Type B pancreatic cell (in vitro differentiated cells): ENCODE data around the gene ALCAM. TPM values are rescaled to one million over a fixed set of nuclear protein-coding genes. Genes with fewer than 3 reads are reported as not detected.

Source experiments
- DNase-seq: peaks from one replicate; pipeline ENCODE4 v3.0.0; 2021; ENCODE audit warnings: mixed read lengths; ENCODE audit not compliant: unreplicated experiment; ENCODE audit errors: extremely low spot score
- H3K27ac Mint-ChIP-seq: 2 replicates; pipeline ENCODE4 v1.8.0; 2021; ENCODE audit warnings: mild to moderate bottlenecking, mixed read lengths
- H3K27me3 Mint-ChIP-seq: 2 replicates; pipeline ENCODE4 v1.8.0; 2021; ENCODE audit warnings: mixed read lengths
- H3K36me3 Mint-ChIP-seq: 2 replicates; pipeline ENCODE4 v1.8.0; 2021; ENCODE audit warnings: mixed read lengths
- H3K4me1 Mint-ChIP-seq: one replicate; pipeline ENCODE4 v1.8.0; 2021; ENCODE audit warnings: mixed read lengths; ENCODE audit not compliant: unreplicated experiment
- H3K4me3 Mint-ChIP-seq: 2 replicates; pipeline ENCODE4 v1.8.0; 2021; ENCODE audit warnings: mild to moderate bottlenecking, mixed read lengths
- H3K9me3 Mint-ChIP-seq: 2 replicates; pipeline ENCODE4 v1.8.0; 2021; ENCODE audit warnings: mixed read lengths
- CTCF ChIP-seq: fragments of 200-600 bp; sonication (generic); conservative IDR thresholded peaks from 2 replicates; pipeline ENCODE4 v1.5.0; 2021; ENCODE audit warnings: antibody characterized with exemption, mild to moderate bottlenecking
- total RNA-seq: library from RNA; stranded (reverse); gene quantifications from 2 replicates; pipeline ENCODE4 v1.2.1, GENCODE V29; 2021; ENCODE audit warnings: low replicate concordance

Gene ALCAM
- total RNA-seq, 1 donor from 2014 or later: 101 TPM

- no peaks in the 10 kb centered on the region for H3K36me3 Mint-ChIP-seq
These were observed 48.1 kb downstream of the ALCAM start for GRCh38 chr3:105414841-105415240.

DNA sequence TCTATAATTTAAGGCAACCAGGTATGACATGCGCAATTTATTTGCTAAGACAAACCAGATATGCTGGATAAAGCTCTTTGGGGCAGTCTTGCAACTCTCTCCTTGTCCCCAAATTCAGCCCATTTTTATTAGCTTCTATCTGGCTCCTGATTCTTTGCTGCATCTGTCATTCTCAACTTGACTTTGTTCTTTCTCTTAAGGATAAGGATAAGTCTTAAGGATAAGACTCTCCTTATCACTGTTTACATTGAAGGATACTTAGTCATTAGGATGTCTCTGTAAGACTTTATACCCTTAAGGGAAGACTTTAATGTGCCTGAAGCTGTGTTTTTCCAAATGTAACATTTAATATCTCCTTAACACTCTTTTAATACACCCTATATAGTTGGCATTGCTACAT is 49.2 kb downstream of the ALCAM start:
- no peak overlapping the region for H3K4me3 Mint-ChIP-seq
- H3K27ac Mint-ChIP-seq: no peak overlapping the region
- H3K4me1 Mint-ChIP-seq: peaks cover 13% of the 10 kb centered on the region
- no peak for DNase-seq
- TF ChIP-seq CTCF: no peak
- no peaks in the 10 kb centered on the region for H3K9me3 Mint-ChIP-seq
- H3K27me3 Mint-ChIP-seq: no peaks in the 10 kb centered on the region
- H3K36me3 Mint-ChIP-seq: no peaks in the 10 kb centered on the region

More at GRCh38 chr3:105414841-105415240, 48.1 kb downstream of the ALCAM start:
- no peak for DNase-seq
- Mint-ChIP-seq H3K9me3 (no peaks in the 10 kb centered on the region), H3K27me3 (no peaks in the 10 kb centered on the region), H3K4me3 (no peak overlapping the region), H3K27ac (peak overlapping the region; percentile 25), H3K4me1 (peaks cover 13% of the 10 kb centered on the region)
- TF ChIP-seq CTCF: no peak

DNA sequence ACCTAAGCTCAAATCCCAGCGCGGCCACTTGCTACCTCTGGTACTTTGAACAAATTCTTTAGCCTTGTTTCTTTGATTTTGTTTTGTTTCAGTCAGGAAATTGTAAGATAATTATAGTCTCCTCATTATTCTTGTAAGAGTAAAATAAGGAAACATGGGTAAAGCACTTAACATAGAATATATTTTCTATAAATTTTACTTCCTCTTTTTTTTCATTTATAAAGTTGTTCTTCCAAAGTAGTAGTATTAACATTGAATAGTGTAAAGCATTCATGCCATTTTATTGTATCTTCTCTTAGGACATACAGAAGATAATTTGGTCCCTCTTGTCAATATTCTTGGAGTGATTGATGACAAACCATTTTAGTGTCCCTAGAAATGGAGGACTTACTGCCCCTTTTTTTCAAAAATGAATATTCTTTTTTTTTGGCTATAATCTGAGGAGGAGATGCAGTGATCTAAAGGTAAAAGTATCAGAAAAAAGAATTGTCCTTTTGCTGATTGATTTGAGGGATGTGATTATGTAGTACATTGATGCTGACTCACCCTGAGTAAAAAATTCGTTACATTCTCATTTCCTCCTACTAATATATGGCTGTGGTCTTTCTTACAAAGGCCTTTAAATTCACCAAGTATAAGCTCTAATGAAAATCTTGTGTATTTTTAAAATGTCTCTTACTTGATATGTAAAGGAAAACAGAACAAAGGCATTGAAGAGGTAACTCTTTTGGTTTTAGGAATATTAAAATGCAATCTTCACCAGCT is 51.0 kb downstream of the ALCAM start:
- H3K4me3 Mint-ChIP-seq: no peak overlapping the region
- H3K4me1 Mint-ChIP-seq: peaks cover 13% of the 10 kb centered on the region
- TF ChIP-seq CTCF: no peak
- no peak for DNase-seq
- H3K27ac Mint-ChIP-seq: no peak overlapping the region
- H3K9me3 Mint-ChIP-seq: no peaks in the 10 kb centered on the region
- H3K36me3 Mint-ChIP-seq: no peaks in the 10 kb centered on the region
- no peaks in the 10 kb centered on the region for H3K27me3 Mint-ChIP-seq

GRCh38 chr3:105422645-105423044 is 55.9 kb downstream of the ALCAM start:
- Mint-ChIP-seq H3K4me3 (no peak overlapping the region), H3K27me3 (no peaks in the 10 kb centered on the region), H3K4me1 (peaks cover 3% of the 10 kb centered on the region), H3K9me3 (no peaks in the 10 kb centered on the region), H3K27ac (no peak overlapping the region), H3K36me3 (no peaks in the 10 kb centered on the region)
- no peak for TF ChIP-seq CTCF
- no peak for DNase-seq

GRCh38 chr3:105423397-105423796 is 56.7 kb downstream of the ALCAM start:
- Mint-ChIP-seq H3K36me3 (no peaks in the 10 kb centered on the region), H3K27me3 (no peaks in the 10 kb centered on the region), H3K9me3 (no peaks in the 10 kb centered on the region), H3K4me1 (peaks cover 3% of the 10 kb centered on the region), H3K4me3 (no peak overlapping the region), H3K27ac (no peak overlapping the region)
- no peak for DNase-seq
- no peak for TF ChIP-seq CTCF
